ENCODE results near the gene TUBGCP2. TPM values are rescaled to one million over a fixed set of nuclear protein-coding genes. Genes with fewer than 3 reads are reported as not detected.

TUBGCP2 gene
- total and polyA plus RNA-seq, 2 of the 13 experiments (the other 11 are each of a cell fraction or from before 2014, with no cell fraction given) = 21.3 to 34.5 TPM

DNA sequence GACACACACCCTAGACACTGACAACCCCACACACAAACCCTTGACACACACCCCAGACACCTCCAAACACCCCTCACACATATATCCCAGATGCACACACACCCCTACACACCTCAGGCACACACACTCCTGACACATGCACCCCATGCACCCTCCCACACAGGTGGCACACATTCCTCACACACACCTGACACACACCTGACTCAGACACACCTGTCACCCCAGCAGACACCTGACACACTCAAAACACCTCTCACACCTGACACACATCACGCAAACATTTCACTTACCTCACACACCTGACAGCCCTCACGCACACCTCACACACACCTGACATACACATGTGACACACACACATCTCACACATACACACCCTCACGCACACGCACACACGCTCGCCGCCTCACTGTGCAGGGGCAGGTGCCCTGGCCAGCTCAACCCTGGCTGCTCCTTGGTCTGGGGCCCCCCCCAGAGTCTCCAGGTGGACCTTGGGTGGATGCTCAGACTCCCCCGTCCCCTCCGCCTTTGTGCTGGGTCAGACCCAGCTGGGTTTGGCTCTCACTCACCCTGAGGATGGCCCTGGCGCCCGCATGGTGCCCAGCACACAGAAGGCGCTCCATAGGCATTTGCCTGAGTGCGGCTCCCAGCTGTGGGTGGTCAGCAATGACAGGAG lies 31.2 kb upstream of the TUBGCP2 start:
- in situ Hi-C loops (cut with HindIII; ENCODE audit: extremely low pct_ligation_motif_present, low pct_unique_long_range_greater_than_20kb) (no loop called here), intact Hi-C loops (cut with micrococcal nuclease; ENCODE audit: unreplicated experiment) (no loop called here)
- no peak overlapping the region for H3K9ac ChIP-seq (ENCODE audit: insufficient read depth, low read depth, low read length)
- no peak overlapping the region for H3K4me3 ChIP-seq (replicated peaks in 1 of 3; ENCODE audit: insufficient read depth in 1 of 3, low read depth in 2 of 3, low read length in 3 of 3)
- TF ChIP-seq, protein P1, sequence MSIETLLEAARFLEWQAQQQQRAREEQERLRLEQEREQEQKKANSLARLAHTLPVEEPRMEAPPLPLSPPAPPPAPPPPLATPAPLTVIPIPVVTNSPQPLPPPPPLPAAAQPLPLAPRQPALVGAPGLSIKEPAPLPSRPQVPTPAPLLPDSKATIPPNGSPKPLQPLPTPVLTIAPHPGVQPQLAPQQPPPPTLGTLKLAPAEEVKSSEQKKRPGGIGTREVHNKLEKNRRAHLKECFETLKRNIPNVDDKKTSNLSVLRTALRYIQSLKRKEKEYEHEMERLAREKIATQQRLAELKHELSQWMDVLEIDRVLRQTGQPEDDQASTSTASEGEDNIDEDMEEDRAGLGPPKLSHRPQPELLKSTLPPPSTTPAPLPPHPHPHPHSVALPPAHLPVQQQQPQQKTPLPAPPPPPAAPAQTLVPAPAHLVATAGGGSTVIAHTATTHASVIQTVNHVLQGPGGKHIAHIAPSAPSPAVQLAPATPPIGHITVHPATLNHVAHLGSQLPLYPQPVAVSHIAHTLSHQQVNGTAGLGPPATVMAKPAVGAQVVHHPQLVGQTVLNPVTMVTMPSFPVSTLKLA (IDR thresholded peaks at IDR 0.05) = peak; percentile 20; the same call in 1 of the 2 replicates
- TF ChIP-seq, protein P2, sequence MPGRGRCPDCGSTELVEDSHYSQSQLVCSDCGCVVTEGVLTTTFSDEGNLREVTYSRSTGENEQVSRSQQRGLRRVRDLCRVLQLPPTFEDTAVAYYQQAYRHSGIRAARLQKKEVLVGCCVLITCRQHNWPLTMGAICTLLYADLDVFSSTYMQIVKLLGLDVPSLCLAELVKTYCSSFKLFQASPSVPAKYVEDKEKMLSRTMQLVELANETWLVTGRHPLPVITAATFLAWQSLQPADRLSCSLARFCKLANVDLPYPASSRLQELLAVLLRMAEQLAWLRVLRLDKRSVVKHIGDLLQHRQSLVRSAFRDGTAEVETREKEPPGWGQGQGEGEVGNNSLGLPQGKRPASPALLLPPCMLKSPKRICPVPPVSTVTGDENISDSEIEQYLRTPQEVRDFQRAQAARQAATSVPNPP (CRISPR knock-in tag; IDR thresholded peaks at IDR 0.05) = no peak
- TF ChIP-seq NR2F2 (IDR thresholded peaks at IDR 0.05; ENCODE audit: borderline replicate concordance, low read depth) = no peak
- no peak overlapping the region for H3K4me2 ChIP-seq (ENCODE audit: low read depth, low read length)
- H3K79me2 ChIP-seq (ENCODE audit: insufficient read depth, low read length) = no peaks in the 10 kb centered on the region
- no peak overlapping the region for H3K27ac ChIP-seq (ENCODE audit: extremely low read length, insufficient read depth, low read length)
- peaks cover 2 to 40% of the 10 kb centered on the region in 2 experiments; a peak in 4 of 5 replicates for H3K27me3 ChIP-seq (ENCODE audit: control insufficient read depth in 1 of 2, insufficient read depth in 2 of 2, low read length in 2 of 2)
- BruUV-seq (replicated peaks) = no TSS peak
- FAIRE-seq (no peak), ATAC-seq (no peak), DNase-seq (ENCODE audit: low spot score) (no peak)
- H3K4me1 ChIP-seq (ENCODE audit: insufficient read depth, low read length) = peaks cover 37% of the 10 kb centered on the region
- POLR2A ChIA-PET = no interaction called here
- H2AFZ ChIP-seq (ENCODE audit: low read length) = no peak overlapping the region
- no peaks in the 10 kb centered on the region for H3K36me3 ChIP-seq (replicated peaks in 1 of 2; ENCODE audit: control insufficient read depth in 1 of 2, insufficient read depth in 2 of 2, low read length in 2 of 2)
- H4K20me1 ChIP-seq (ENCODE audit: insufficient read depth, low read length) = no peaks in the 10 kb centered on the region
- H3K9me3 ChIP-seq (ENCODE audit: low read length) = no peaks in the 10 kb centered on the region
- WGBS (ENCODE audit: low lambda C conversion rate) = 78% methylated on average over 9 of the region's 13 CpGs
- CTCF ChIA-PET (ENCODE audit: low intra/inter-chr PET ratio, low total read pairs) = no interaction called here
